Fibroblast of pulmonary artery (primary cell): ENCODE results near the gene IZUMO2.
A peak's percentile ranks its signal among the peaks of the same experiment; 100 is the strongest.
"Not testable (repeated sequence)": the region's sequence is repeated elsewhere in the genome, so short reads cannot be mapped to it uniquely, and the experiment has no call there.

Experiments
- DNase-seq: peaks from one replicate; pipeline ENCODE4 v3.0.0-alpha.2; 2010; ENCODE audit warnings: low read depth
- H3K4me3 ChIP-seq: replicated peaks from 2 replicates; pipeline ENCODE4 v1.5.1; 2011; ENCODE audit warnings: low read depth, mild to moderate bottlenecking, control low read depth, low read length, moderate library complexity
- CTCF ChIP-seq: IDR thresholded peaks from 2 replicates; pipeline ENCODE4 v1.5.1; 2011; ENCODE audit warnings: mild to moderate bottlenecking, control low read depth, low read length, inconsistent platforms; ENCODE audit errors: missing control alignments

Gene IZUMO2

DNA sequence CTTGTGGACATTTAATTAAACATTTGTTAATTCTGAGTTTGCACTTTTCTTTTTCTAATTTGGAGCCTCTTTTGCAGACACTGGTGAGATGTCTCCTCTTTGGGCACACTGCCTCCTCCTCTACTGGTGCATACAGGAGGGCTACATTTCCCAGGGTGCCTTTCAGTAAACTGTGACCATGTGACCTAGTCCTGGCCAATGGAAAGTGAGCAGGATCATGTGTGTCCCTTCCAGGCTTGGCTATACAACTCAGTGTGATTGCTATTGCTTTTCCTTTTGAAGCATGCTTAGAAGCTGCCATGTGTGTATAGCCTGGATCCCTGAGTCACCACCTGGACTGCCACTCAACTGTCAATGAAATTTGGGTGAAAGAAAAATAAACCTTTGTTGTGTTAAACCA lies 4.5 kb downstream of the IZUMO2 start:
- no peak for DNase-seq
- no peak for TF ChIP-seq CTCF
- no peak overlapping the region for H3K4me3 ChIP-seq

- TF ChIP-seq CTCF = no peak
- H3K4me3 ChIP-seq = no peak overlapping the region
- DNase-seq = no peak
Measured at GRCh38 chr19:50155520-50156109, 7.5 kb downstream of the IZUMO2 start.

- no peak for DNase-seq
- no peak for TF ChIP-seq CTCF
- H3K4me3 ChIP-seq = no peak overlapping the region
Measured at GRCh38 chr19:50154529-50154928, 8.6 kb downstream of the IZUMO2 start.

- H3K4me3 ChIP-seq = no peak overlapping the region
- no peak for TF ChIP-seq CTCF
- DNase-seq = no peak
Measured at GRCh38 chr19:50152578-50152977, 10.5 kb downstream of the IZUMO2 start.

- H3K4me3 ChIP-seq = no peak overlapping the region
- no peak for TF ChIP-seq CTCF
- no peak for DNase-seq
Measured at GRCh38 chr19:50148528-50148927, 14.6 kb downstream of the IZUMO2 start.

- TF ChIP-seq CTCF = peak; percentile 48
- H3K4me3 ChIP-seq = peak overlapping the region; percentile 56
- peak; percentile 87 for DNase-seq
Measured at GRCh38 chr19:50147462-50148423, 15.3 kb downstream of the IZUMO2 start.

- H3K4me3 ChIP-seq, DNase-seq: not testable (repeated sequence)
Measured at GRCh38 chr19:50141921-50142320, 21.2 kb downstream of the IZUMO2 start.

GRCh38 chr19:50140118-50140845 lies 22.8 kb downstream of the IZUMO2 start:
- not testable (repeated sequence) for H3K4me3 ChIP-seq, DNase-seq

DNA sequence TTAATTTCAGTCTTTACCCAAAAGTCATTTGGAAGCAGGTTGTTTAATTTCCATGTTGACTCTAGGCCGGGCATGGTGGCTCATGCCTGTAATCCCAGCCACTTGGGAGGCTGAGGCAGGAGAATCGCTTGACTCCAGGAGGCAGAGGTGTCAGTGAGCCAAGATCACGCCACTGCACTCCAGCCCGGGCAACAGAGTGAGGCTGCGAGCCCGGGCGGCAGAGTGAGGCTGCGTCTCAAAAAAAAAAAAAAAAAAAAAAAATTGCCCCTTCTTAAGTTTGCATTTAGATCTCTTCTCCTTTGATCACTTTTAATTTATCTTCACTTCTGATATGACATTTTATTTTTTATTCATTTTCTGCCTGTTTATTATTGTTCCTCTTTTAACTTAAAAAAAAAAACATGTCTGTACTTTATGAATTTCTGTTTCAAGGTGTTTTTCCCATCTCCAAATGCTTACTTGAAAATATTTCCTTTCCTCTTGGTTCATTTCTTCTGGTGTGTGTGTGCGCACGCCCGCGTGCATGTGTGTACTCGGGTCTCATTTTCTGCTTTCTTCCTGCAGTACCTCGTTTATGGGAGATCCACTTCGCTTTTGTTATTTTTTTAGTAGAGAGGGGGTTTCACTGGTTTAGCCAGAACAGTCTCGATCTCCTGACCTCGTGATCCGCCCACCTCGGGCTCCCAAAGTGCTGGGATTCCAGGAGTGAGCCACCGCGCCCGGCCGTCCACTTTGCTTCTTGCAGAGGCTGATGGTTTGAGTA lies 26.3 kb downstream of the IZUMO2 start:
- DNase-seq, H3K4me3 ChIP-seq: not testable (repeated sequence)
